Suppressor macrophage (primary cell): ENCODE data around the gene RNU4-1.
"Not testable (repeated sequence)": the region's sequence is repeated elsewhere in the genome, so short reads cannot be mapped to it uniquely, and the experiment has no call there.

Source experiments
- DNase-seq, 4 experiments: peaks; one replicate each; pipeline ENCODE4 v3.0.0-alpha.2; 2020 to 2022

The RNU4-1 gene

GRCh38 chr12:120258323-120258896, 34.6 kb downstream of the RNU4-1 start:
- DNase-seq = no peak

GRCh38 chr12:120257041-120257821, 35.8 kb downstream of the RNU4-1 start:
- DNase-seq = no peak

GRCh38 chr12:120254809-120255208, 38.2 kb downstream of the RNU4-1 start:
- no peak for DNase-seq

GRCh38 chr12:120253313-120253712, 39.7 kb downstream of the RNU4-1 start:
- peak in 3 of 4 experiments; percentile 58 to 63 (median 60) for DNase-seq

- peak; percentile 77 to 89 (median 84) for DNase-seq
Observed at GRCh38 chr12:120252071-120252906, 40.7 kb downstream of the RNU4-1 start.

- DNase-seq = not testable (repeated sequence)
Observed at GRCh38 chr12:120251364-120252070, 41.5 kb downstream of the RNU4-1 start.

- peak in 2 of 4 experiments; percentile 46 to 54 for DNase-seq
Observed at GRCh38 chr12:120249875-120250795, 42.9 kb downstream of the RNU4-1 start.

- peak in 1 of 4 experiments; percentile 31 for DNase-seq
Observed at GRCh38 chr12:120249266-120249874, 43.7 kb downstream of the RNU4-1 start.

- peak in 1 of 4 experiments; percentile 0 for DNase-seq
Observed at GRCh38 chr12:120247621-120248030, 45.4 kb downstream of the RNU4-1 start.

- peak in 1 of 4 experiments; percentile 6 for DNase-seq
Observed at GRCh38 chr12:120247183-120247582, 45.9 kb downstream of the RNU4-1 start.

GRCh38 chr12:120246705-120247104, 46.3 kb downstream of the RNU4-1 start:
- peak in 1 of 4 experiments; percentile 2 for DNase-seq
